ENCODE measurements around the gene IL3.

IL3 gene

GRCh38 chr5:132060501-132061161 lies at the start of gene IL3:
Gene IL3 (plus strand): TSS chr5:132060655. CDS start chr5:132060707, 52 bp downstream.
- DNase-seq = no peak

- DNase-seq = no peak
Measured at GRCh38 chr5:132010989-132011621, 49.4 kb upstream of the IL3 start.

- no peak for DNase-seq
Measured at GRCh38 chr5:132011622-132012343, 48.7 kb upstream of the IL3 start, which contains the start of gene ACSL6. Gene ACSL6 (minus strand): TSS chr5:132011658. CDS start chr5:132011553, 105 bp downstream.

- DNase-seq = no peak
Measured at GRCh38 chr5:132012371-132013005, 48.0 kb upstream of the IL3 start.

- DNase-seq = no peak
Measured at GRCh38 chr5:132013006-132013689, 47.3 kb upstream of the IL3 start.

- DNase-seq = no peak
Measured at GRCh38 chr5:132013711-132014110, 46.7 kb upstream of the IL3 start.

- no peak for DNase-seq
Measured at GRCh38 chr5:132016721-132017250, 43.7 kb upstream of the IL3 start.

GRCh38 chr5:132017316-132017715 lies 43.1 kb upstream of the IL3 start:
- DNase-seq = no peak

- DNase-seq = no peak
Measured at GRCh38 chr5:132017738-132018625, 42.5 kb upstream of the IL3 start.

- no peak for DNase-seq
Measured at GRCh38 chr5:132019337-132019736, 41.1 kb upstream of the IL3 start.

- DNase-seq = no peak
Measured at GRCh38 chr5:132019857-132020555, 40.4 kb upstream of the IL3 start.

- no peak for DNase-seq
Measured at GRCh38 chr5:132020568-132021339, 39.7 kb upstream of the IL3 start.

GRCh38 chr5:132021654-132022053 lies 38.8 kb upstream of the IL3 start:
- no peak for DNase-seq

GRCh38 chr5:132022737-132023136 lies 37.7 kb upstream of the IL3 start:
- DNase-seq = no peak

GRCh38 chr5:132023258-132024116 lies 37.0 kb upstream of the IL3 start:
- DNase-seq = no peak

- no peak for DNase-seq
Measured at GRCh38 chr5:132024117-132024435, 36.4 kb upstream of the IL3 start.

GRCh38 chr5:132024789-132025402 lies 35.6 kb upstream of the IL3 start:
- DNase-seq = no peak

- no peak for DNase-seq
Measured at GRCh38 chr5:132025403-132025971, 35.0 kb upstream of the IL3 start.

All from DMS 273 treated with DMSO at 0.1 percent for 48 hours (cell line).